ENCODE results near the gene NELL1.
A peak's percentile ranks its signal among the peaks of the same experiment; 100 is the strongest.

NELL1 gene

DNA sequence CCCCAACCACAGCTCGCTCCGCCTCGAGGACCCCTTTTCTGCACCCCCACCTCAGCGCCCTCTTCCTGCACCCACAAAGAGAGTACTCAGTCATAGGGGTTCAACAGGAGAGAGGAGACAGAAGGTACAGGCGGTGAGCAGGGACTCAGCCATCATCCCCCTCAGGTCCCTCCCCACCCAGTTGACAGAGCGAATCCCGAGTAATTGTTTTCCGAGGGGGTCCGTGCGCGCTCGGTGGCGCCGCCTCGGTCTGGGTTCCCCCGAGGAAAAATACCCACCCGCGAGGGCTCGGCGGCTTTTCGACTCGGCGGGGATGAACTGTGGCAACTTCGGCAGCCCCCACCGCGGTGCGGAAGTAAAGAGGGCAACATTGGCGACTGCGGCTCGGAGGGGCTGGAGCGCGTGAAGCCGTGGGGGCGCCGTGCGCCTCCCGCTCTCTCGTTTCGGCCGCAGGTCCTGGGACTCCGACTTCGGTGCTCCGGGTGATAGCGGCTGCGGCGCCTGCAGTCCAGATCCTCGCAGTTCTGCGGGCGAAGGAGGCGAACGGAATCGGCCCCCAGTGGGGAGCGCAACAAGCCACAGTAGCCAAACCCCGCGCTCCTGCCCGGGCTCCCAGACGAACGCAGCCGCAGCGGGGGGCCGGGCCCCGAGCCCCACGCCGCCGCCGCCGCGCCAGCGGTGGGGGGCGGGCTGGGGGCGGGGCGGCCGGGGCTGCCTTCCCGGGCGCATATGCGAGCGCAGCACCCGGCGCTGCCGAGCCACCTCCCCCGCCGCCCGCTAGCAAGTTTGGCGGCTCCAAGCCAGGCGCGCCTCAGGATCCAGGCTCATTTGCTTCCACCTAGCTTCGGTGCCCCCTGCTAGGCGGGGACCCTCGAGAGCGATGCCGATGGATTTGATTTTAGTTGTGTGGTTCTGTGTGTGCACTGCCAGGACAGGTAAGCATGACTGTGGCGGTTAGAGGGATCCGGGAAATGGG is at the start of gene NELL1:
Gene NELL1, plus strand, starts transcription at position 743 of the 976 bp plus-strand sequence.
- DNase-seq = peak in 1 of 2 experiments; percentile 9

GRCh38 chr11:20620988-20621387 is 48.4 kb upstream of the NELL1 start:
- no peak for DNase-seq

- DNase-seq = no peak
These were observed 47.7 kb upstream of the NELL1 start for GRCh38 chr11:20621679-20622078.

DNA sequence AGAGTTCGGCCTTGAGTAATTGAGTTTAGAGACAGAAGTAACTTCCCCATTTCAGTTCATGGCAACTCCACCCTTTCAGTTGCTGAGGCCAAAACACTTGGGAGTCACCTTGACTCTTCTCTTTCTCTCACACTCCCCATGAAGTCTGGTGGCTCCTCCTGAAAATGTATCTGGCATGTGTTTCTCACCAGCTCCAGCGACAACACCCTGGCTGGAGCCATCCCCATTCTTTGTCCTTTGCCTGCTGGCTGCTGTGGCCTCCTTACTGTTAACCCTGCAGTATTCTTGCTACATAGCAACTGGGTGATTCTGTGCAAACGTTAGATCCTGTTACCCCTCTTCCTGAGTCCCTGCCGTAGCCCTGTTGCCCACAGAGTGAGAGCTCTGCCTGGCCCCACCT is 46.1 kb upstream of the NELL1 start:
- peak; percentile 5 to 8 for DNase-seq

GRCh38 chr11:20626279-20626678 is 43.1 kb upstream of the NELL1 start:
- DNase-seq = no peak

GRCh38 chr11:20627026-20627425 is 42.4 kb upstream of the NELL1 start:
- DNase-seq = no peak

DNA sequence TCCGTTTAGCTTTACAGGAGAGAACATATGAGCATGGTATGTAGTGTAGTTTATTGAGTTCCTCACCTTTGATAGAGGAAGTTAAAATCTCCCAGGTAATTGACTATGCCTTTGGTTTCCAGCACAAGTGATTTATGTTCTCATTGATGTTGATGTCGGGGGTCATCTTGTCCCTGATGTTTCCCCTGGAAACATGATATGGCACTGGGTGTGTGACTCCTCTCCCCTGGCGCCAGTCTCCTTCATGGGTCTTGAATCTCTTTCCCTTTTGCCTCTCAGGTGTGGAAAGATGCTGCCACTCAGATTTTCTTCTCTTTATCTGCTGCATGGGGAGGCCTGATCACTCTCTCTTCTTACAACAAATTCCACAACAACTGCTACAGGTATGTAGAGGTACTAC is 41.7 kb upstream of the NELL1 start:
- DNase-seq = no peak

DNA sequence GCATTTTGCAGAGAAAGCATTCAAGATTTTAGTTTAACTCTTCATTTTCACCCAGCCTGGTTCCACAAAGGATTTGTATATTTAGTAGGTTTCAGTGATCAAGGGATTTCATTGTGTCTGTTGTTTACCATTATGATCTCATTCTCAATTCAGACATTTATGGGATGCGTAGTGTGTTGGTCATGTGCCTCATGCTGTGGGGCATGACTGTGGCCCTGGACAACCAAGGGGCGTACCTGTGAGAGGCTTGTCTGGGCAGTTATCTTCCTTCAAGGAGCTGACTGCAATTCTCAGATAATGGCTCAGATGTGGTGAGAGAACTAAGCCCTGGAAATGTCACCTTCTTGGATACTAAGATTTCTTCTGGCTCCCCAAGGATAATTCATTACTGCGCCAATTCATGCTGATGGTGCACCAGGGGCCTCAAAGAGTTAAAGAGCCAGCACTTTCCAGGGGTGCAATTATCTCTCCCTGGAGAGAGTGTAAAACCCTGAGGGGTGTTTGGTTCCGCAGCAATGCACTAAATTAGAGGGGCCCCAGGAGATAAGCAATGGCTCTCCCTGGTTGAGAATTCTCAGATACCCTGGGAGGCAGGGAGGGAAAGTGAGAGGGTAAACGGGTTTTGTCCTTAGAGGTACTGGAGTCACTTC is 37.7 kb upstream of the NELL1 start:
- DNase-seq = no peak

DNA sequence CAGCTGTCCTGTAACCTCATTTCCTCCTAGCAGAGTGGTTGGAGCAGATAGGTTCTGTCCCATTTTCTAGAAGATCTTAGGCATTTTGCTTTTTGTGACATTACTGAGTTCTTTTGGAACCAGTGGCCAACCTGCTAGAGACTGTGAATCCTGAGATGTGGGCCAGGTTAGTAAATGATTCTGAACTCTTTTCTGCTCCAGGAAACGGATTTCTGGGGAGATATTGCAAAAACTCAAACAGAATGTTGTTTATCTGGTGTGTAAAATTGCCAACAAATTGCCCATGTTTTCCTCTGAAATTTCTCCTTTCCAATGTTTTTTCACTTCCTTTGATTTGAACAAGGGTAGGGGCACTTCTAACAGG is 37.2 kb upstream of the NELL1 start:
- DNase-seq = no peak

GRCh38 chr11:20634044-20634443 is 35.3 kb upstream of the NELL1 start:
- no peak for DNase-seq

- DNase-seq = no peak
These were observed 34.6 kb upstream of the NELL1 start for GRCh38 chr11:20634781-20635180.

GRCh38 chr11:20638074-20638473 is 31.3 kb upstream of the NELL1 start:
- no peak for DNase-seq

DNA sequence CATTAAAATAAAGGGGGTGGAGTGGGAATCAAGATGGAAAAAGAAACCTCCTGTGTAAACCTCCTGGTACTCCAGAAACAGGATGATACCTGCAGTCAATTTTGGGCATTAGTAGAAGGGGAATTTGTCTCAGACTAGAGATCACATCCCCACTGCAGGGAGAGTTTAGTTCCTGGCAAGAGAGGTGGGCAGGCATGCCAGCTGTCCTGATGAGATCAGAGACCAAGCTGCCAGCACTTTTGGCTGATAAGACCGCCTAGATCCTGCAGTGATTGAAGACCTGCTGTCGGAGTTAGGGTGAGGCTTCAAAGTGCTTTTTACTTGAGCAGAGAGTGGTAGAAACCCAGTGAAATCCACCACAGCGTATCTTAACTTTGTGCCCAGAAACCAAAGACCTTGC is 29.7 kb upstream of the NELL1 start:
- no peak for DNase-seq

DNA sequence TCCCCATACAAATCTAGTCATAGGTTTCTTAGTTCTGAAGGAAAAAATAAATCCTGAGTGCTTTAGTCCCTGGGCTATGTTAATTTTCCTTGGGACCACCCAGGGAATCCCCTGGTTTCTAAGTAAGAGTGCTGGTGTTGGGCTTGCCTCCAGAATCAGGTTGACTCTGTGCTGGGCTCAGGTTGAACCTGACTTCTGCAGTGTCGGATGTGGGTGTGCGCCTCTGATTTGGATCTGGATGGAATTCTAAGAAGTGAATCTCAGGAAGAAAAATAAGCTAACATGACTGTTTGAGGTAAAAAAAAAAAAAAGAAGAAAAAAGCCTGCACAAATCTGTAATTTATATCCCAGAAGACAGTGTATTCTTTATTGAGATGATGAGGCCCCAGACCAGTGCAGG is 29.0 kb upstream of the NELL1 start:
- no peak for DNase-seq

- no peak for DNase-seq
These were observed 25.0 kb upstream of the NELL1 start for GRCh38 chr11:20644360-20644759.

GRCh38 chr11:20647976-20648565 is 21.3 kb upstream of the NELL1 start:
- DNase-seq = peak; percentile 27 to 50

- no peak for DNase-seq
These were observed 17.1 kb upstream of the NELL1 start for GRCh38 chr11:20652150-20652806.

GRCh38 chr11:20654038-20654437 is 15.3 kb upstream of the NELL1 start:
- no peak for DNase-seq

DNA sequence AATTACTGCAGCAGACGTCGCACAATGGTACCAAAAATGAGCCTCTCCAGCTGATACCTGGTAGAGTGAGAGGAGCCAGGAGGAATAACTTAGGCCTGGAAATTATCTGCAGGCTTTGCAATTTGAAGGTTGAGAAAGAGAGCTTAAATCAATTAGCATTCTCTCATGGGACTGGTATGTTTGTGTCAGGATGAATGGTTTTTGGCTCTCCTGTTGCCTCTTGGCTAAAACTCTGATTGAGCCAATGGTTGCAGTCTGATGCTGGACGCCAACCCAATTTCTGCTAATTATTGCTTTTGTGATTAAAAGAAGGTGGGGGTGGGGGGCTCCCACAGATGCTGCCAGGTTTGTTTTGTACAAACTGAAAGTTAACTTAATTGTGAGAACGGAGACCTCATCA is 12.5 kb upstream of the NELL1 start:
- no peak for DNase-seq

GRCh38 chr11:20658135-20658534 is 11.3 kb upstream of the NELL1 start:
- DNase-seq = no peak

GRCh38 chr11:20661445-20661844 is 7.9 kb upstream of the NELL1 start:
- no peak for DNase-seq

DNA sequence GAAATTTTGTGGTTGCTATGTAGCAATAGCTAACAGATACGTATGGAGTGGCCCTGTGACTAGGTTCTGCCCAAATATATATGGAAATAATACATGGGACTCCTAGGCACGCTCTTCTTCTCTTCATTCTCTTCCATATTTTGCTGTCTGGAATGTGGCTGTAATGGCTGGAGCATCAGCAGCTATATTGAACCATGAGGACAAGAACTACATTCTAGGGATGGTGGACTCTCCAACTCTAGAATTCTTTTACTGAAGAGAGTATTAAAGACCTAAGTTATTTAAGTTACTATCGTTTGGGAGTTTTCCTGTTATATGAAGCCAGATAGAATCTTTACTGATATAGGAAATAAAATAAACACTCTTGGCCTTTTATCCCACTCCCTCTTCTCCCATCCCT is 7.5 kb upstream of the NELL1 start:
- DNase-seq = no peak

GRCh38 chr11:20668131-20668809 is 1.1 kb upstream of the NELL1 start:
- DNase-seq = no peak
